ENCODE data around the gene SZT2.
A peak's percentile ranks its signal among the peaks of the same experiment; 100 is the strongest.
"Not testable (repeated sequence)": the region's sequence is repeated elsewhere in the genome, so short reads cannot be mapped to it uniquely, and the experiment has no call there.

Gene SZT2

GRCh38 chr1:43363283-43363934, 26.3 kb upstream of the SZT2 start:
- Histone ChIP-seq H3K4me1 (ENCODE audit: control insufficient read depth, insufficient read depth, low read length) (peaks cover 30% of the 10 kb centered on the region), H3K9ac (ENCODE audit: low read depth, low read length) (no peak overlapping the region), H3K36me3 (ENCODE audit: control insufficient read depth, insufficient read depth, low read length) (peaks cover 61% of the 10 kb centered on the region), H3K4me3 (ENCODE audit: low read depth, low read length) (no peak overlapping the region), H3K9me3 (ENCODE audit: control insufficient read depth, insufficient read depth, low read length) (no peaks in the 10 kb centered on the region), H3K27ac (ENCODE audit: low read depth, low read length) (no peak overlapping the region), H3K27me3 (ENCODE audit: control insufficient read depth, insufficient read depth, low read length) (no peaks in the 10 kb centered on the region)

- Histone ChIP-seq H3K4me1 (ENCODE audit: control insufficient read depth, insufficient read depth, low read length) (peaks cover 35% of the 10 kb centered on the region), H3K27ac (ENCODE audit: low read depth, low read length) (no peak overlapping the region), H3K9me3 (ENCODE audit: control insufficient read depth, insufficient read depth, low read length) (no peaks in the 10 kb centered on the region), H3K36me3 (ENCODE audit: control insufficient read depth, insufficient read depth, low read length) (peaks cover 61% of the 10 kb centered on the region), H3K4me3 (ENCODE audit: low read depth, low read length) (no peak overlapping the region), H3K9ac (ENCODE audit: low read depth, low read length) (no peak overlapping the region), H3K27me3 (ENCODE audit: control insufficient read depth, insufficient read depth, low read length) (no peaks in the 10 kb centered on the region)
Measured at GRCh38 chr1:43363935-43364525, 25.7 kb upstream of the SZT2 start.

GRCh38 chr1:43365678-43366077, 24.0 kb upstream of the SZT2 start:
- peak overlapping the region; percentile 73; the same call in 1 of the 2 replicates for H3K4me3 ChIP-seq (ENCODE audit: low read depth, low read length)
- H3K27ac ChIP-seq (ENCODE audit: low read depth, low read length), result no peak overlapping the region
- H3K36me3 ChIP-seq (ENCODE audit: control insufficient read depth, insufficient read depth, low read length), result peaks cover 48% of the 10 kb centered on the region
- H3K4me1 ChIP-seq (ENCODE audit: control insufficient read depth, insufficient read depth, low read length), result peaks cover 24% of the 10 kb centered on the region
- no peaks in the 10 kb centered on the region for H3K9me3 ChIP-seq (ENCODE audit: control insufficient read depth, insufficient read depth, low read length)
- H3K9ac ChIP-seq (ENCODE audit: low read depth, low read length), result no peak overlapping the region
- H3K27me3 ChIP-seq (ENCODE audit: control insufficient read depth, insufficient read depth, low read length), result no peaks in the 10 kb centered on the region

- Histone ChIP-seq H3K9me3 (ENCODE audit: control insufficient read depth, insufficient read depth, low read length) (no peaks in the 10 kb centered on the region), H3K36me3 (ENCODE audit: control insufficient read depth, insufficient read depth, low read length) (peaks cover 43% of the 10 kb centered on the region), H3K9ac (ENCODE audit: low read depth, low read length) (no peak overlapping the region), H3K4me3 (ENCODE audit: low read depth, low read length) (peak overlapping the region; percentile 73), H3K4me1 (ENCODE audit: control insufficient read depth, insufficient read depth, low read length) (peaks cover 20% of the 10 kb centered on the region), H3K27ac (ENCODE audit: low read depth, low read length) (no peak overlapping the region), H3K27me3 (ENCODE audit: control insufficient read depth, insufficient read depth, low read length) (no peaks in the 10 kb centered on the region)
Measured at GRCh38 chr1:43366179-43366578, 23.5 kb upstream of the SZT2 start.

- peaks cover 39% of the 10 kb centered on the region for H3K36me3 ChIP-seq (ENCODE audit: control insufficient read depth, insufficient read depth, low read length)
- peak overlapping the region; percentile 73 for H3K4me3 ChIP-seq (ENCODE audit: low read depth, low read length)
- H3K4me1 ChIP-seq (ENCODE audit: control insufficient read depth, insufficient read depth, low read length), result peaks cover 20% of the 10 kb centered on the region
- H3K27me3 ChIP-seq (ENCODE audit: control insufficient read depth, insufficient read depth, low read length), result no peaks in the 10 kb centered on the region
- H3K9me3 ChIP-seq (ENCODE audit: control insufficient read depth, insufficient read depth, low read length), result no peaks in the 10 kb centered on the region
- no peak overlapping the region for H3K9ac ChIP-seq (ENCODE audit: low read depth, low read length)
- no peak overlapping the region for H3K27ac ChIP-seq (ENCODE audit: low read depth, low read length)
Measured at GRCh38 chr1:43366601-43367025, 23.1 kb upstream of the SZT2 start.

GRCh38 chr1:43367026-43367903, 22.4 kb upstream of the SZT2 start:
- Histone ChIP-seq H3K36me3 (ENCODE audit: control insufficient read depth, insufficient read depth, low read length) (peaks cover 32% of the 10 kb centered on the region), H3K4me1 (ENCODE audit: control insufficient read depth, insufficient read depth, low read length) (peaks cover 20% of the 10 kb centered on the region), H3K9me3 (ENCODE audit: control insufficient read depth, insufficient read depth, low read length) (no peaks in the 10 kb centered on the region), H3K27me3 (ENCODE audit: control insufficient read depth, insufficient read depth, low read length) (no peaks in the 10 kb centered on the region), H3K27ac (ENCODE audit: low read depth, low read length) (peak overlapping the region; percentile 88), H3K9ac (ENCODE audit: low read depth, low read length) (peak overlapping the region; percentile 26; the same call in 1 of the 2 replicates), H3K4me3 (ENCODE audit: low read depth, low read length) (peak overlapping the region; percentile 73)

- Histone ChIP-seq H3K4me3 (ENCODE audit: low read depth, low read length) (peak within 1 kb of the TSS; percentile 73), H3K27me3 (ENCODE audit: control insufficient read depth, insufficient read depth, low read length) (no peaks in the 10 kb centered on the region), H3K27ac (ENCODE audit: low read depth, low read length) (peak within 1 kb of the TSS; percentile 94), H3K9me3 (ENCODE audit: control insufficient read depth, insufficient read depth, low read length) (no peaks in the 10 kb centered on the region), H3K36me3 (ENCODE audit: control insufficient read depth, insufficient read depth, low read length) (peaks cover 25% of the 10 kb centered on the region), H3K9ac (ENCODE audit: low read depth, low read length) (peak within 1 kb of the TSS; percentile 80), H3K4me1 (ENCODE audit: control insufficient read depth, insufficient read depth, low read length) (peaks cover 20% of the 10 kb centered on the region)
Measured at GRCh38 chr1:43367904-43368645, 21.6 kb upstream of the SZT2 start, which contains the start of gene ELOVL1. TSS of gene ELOVL1 (minus strand) at chr1:43368011. CDS start at chr1:43365609, 2,402 bp downstream.

GRCh38 chr1:43368646-43369020, 21.1 kb upstream of the SZT2 start:
- H3K4me1 ChIP-seq (ENCODE audit: control insufficient read depth, insufficient read depth, low read length), result peaks cover 20% of the 10 kb centered on the region
- peak overlapping the region; percentile 80 for H3K9ac ChIP-seq (ENCODE audit: low read depth, low read length)
- peak overlapping the region; percentile 73 for H3K4me3 ChIP-seq (ENCODE audit: low read depth, low read length)
- peak overlapping the region; percentile 94 for H3K27ac ChIP-seq (ENCODE audit: low read depth, low read length)
- H3K27me3 ChIP-seq (ENCODE audit: control insufficient read depth, insufficient read depth, low read length), result no peaks in the 10 kb centered on the region
- peaks cover 19% of the 10 kb centered on the region for H3K36me3 ChIP-seq (ENCODE audit: control insufficient read depth, insufficient read depth, low read length)
- no peaks in the 10 kb centered on the region for H3K9me3 ChIP-seq (ENCODE audit: control insufficient read depth, insufficient read depth, low read length)

GRCh38 chr1:43369779-43370178, 19.9 kb upstream of the SZT2 start:
- not testable (repeated sequence) for H3K27me3 ChIP-seq (ENCODE audit: control insufficient read depth, insufficient read depth, low read length); H3K27ac ChIP-seq (ENCODE audit: low read depth, low read length); H3K9me3 ChIP-seq (ENCODE audit: control insufficient read depth, insufficient read depth, low read length); H3K9ac ChIP-seq (ENCODE audit: low read depth, low read length); H3K36me3 ChIP-seq (ENCODE audit: control insufficient read depth, insufficient read depth, low read length); H3K4me3 ChIP-seq (ENCODE audit: low read depth, low read length)
- H3K4me1 ChIP-seq (ENCODE audit: control insufficient read depth, insufficient read depth, low read length), result peaks cover 20% of the 10 kb centered on the region

- Histone ChIP-seq H3K4me3 (ENCODE audit: low read depth, low read length) (no peak overlapping the region), H3K9ac (ENCODE audit: low read depth, low read length) (no peak overlapping the region), H3K27me3 (ENCODE audit: control insufficient read depth, insufficient read depth, low read length) (no peaks in the 10 kb centered on the region), H3K36me3 (ENCODE audit: control insufficient read depth, insufficient read depth, low read length) (no peaks in the 10 kb centered on the region), H3K4me1 (ENCODE audit: control insufficient read depth, insufficient read depth, low read length) (peaks cover 19% of the 10 kb centered on the region), H3K27ac (ENCODE audit: low read depth, low read length) (no peak overlapping the region), H3K9me3 (ENCODE audit: control insufficient read depth, insufficient read depth, low read length) (no peaks in the 10 kb centered on the region)
Measured at GRCh38 chr1:43370564-43370963, 19.1 kb upstream of the SZT2 start.
